AG10803 (cell line): Measurements from ENCODE around the gene TYW5.

Experiments
- DNase-seq: peaks from one replicate; pipeline ENCODE4 v3.0.0; 2010; ENCODE audit warnings: low read depth
- H3K4me3 ChIP-seq: 2 replicates; pipeline ENCODE4 v1.5.1; 2011; ENCODE audit warnings: mild to moderate bottlenecking, low read length, control low read depth
- TF ChIP-seq, protein P1 (sequence below): conservative IDR thresholded peaks from 2 replicates; pipeline ENCODE4 v1.5.1; 2011; ENCODE audit warnings: mild to moderate bottlenecking, low read length, control low read depth, inconsistent platforms

TYW5 gene

DNA sequence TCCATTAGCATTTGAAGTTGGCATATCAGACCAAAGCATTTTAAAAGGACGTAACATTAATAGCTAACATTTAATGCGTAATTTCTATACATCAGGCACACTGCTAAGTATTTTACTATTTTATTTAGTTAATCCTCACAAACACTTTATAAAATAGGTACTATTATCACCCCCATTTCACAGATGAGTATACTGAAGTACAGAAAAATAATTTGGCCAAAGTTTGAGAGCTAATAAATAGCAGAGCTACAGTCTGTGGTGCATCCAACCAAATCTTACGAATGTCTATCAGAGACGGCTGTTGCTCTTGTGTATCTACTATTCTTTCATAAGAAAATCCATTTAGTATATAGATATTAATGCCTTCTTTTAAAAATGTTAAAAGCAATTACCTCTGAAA lies 11.9 kb downstream of the TYW5 start:
- no peak for DNase-seq
- TF ChIP-seq, protein P1, sequence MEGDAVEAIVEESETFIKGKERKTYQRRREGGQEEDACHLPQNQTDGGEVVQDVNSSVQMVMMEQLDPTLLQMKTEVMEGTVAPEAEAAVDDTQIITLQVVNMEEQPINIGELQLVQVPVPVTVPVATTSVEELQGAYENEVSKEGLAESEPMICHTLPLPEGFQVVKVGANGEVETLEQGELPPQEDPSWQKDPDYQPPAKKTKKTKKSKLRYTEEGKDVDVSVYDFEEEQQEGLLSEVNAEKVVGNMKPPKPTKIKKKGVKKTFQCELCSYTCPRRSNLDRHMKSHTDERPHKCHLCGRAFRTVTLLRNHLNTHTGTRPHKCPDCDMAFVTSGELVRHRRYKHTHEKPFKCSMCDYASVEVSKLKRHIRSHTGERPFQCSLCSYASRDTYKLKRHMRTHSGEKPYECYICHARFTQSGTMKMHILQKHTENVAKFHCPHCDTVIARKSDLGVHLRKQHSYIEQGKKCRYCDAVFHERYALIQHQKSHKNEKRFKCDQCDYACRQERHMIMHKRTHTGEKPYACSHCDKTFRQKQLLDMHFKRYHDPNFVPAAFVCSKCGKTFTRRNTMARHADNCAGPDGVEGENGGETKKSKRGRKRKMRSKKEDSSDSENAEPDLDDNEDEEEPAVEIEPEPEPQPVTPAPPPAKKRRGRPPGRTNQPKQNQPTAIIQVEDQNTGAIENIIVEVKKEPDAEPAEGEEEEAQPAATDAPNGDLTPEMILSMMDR, result no peak
- no peak overlapping the region for H3K4me3 ChIP-seq

DNA sequence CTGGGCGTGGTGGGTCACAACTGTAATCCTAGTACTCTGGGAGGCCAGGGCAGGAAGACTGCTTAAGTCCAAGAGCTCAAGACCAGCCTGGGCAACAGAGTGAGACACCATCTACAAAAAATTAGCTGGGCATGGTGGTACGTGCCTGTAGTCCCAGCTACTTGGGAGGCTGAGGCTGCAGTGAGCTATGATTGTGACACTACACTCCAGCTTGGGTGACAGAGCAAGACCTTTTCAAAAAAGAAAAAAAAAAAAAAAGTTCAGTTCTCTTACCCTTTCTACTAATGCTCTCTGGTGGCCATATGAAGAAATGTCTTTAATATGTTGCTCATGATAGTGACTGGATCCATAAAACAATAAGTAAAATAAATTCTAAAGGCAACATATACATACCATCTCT lies 14.9 kb downstream of the TYW5 start:
- peak; percentile 37 for DNase-seq
- TF ChIP-seq, protein P1, result peak; percentile 40

DNA sequence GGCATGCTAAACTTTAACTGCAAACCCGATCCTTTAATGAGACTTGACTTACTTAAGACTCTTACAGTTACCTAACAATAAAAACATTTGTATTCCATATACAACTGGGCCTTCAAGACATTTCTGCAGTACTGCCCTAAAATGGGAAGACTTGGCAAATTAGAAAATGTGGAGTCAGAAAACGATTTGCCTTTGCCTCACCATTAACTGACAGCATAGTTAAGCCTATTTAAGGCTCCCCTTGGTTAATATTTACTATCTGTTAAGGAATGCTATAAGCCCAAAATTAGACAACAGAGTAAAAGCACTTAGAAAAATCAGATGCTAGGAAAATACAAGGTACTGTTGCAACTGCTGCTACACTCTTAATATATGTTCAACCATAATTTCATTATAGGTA lies 18.7 kb downstream of the TYW5 start:
- DNase-seq, result no peak
- TF ChIP-seq, protein P1, result no peak
- H3K4me3 ChIP-seq, result no peak overlapping the region

More for the DNA sequence above, 14.9 kb downstream of the TYW5 start:
- no peak overlapping the region for H3K4me3 ChIP-seq

DNA sequence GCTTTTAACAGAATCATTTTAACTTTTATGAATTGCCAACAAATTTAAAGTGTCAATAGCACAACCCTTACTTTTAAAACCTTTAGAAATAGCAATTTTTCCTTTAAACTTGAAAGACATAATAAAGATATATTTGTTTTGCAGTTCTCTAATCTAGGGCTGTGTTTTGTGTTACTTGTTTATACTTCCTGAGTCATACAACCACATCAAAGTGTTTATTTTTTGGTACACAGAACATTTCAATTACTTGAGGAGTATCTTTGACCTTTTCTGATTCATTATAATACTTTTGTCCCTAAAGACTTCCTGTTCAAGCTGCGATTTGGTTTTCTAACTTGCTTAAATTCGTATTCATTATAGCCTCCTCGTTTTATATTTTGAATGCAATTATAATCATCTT lies 21.8 kb downstream of the TYW5 start:
- H3K4me3 ChIP-seq, result no peak overlapping the region
- no peak for DNase-seq
- TF ChIP-seq, protein P1, result no peak

DNA sequence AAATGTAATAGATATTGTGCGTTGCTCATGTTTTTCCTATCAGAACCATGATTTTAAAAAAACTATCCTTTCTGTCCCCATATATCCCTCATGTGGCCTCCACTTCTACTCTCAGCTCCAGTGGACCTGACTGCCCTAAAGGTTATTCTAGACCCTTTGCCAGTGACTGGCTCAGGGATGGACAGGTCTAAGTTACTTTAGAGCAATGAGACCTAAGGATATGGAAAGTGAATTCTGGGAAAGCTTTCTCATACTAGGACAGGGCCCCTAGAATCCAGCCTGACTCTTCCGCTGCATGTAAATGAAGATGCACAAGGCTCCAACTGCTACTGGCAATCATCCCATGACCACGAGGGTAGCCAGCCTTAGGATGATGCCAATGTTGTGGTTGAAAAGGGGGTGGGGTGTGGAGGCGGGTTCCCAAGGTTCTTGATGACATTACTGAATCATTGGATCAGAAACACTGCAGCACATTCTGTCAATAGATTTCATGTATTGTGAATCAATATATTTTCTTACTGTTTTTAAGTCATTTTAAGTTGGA lies 22.9 kb downstream of the TYW5 start:
- TF ChIP-seq, protein P1, result no peak
- DNase-seq, result peak; percentile 4
- no peak overlapping the region for H3K4me3 ChIP-seq

DNA sequence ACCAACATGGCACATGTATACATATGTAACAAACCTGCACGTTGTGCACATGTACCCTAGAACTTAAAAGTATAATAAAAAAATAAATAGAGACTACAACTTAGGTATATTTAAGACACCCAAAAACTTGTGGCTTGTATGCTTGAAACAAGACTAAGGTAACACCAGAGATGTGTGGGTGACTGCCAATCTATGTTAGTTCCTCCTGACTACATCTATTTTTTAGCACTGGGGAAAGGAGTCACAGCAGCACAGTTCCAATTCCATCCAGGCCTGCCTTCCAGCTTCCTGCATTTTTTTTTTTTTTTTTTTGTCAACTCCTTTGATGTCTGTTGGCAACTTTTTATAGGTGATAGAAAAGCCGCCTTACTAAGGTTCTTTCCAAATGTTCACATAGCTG lies 26.0 kb downstream of the TYW5 start:
- H3K4me3 ChIP-seq, result no peak overlapping the region
- TF ChIP-seq, protein P1, result no peak
- no peak for DNase-seq

DNA sequence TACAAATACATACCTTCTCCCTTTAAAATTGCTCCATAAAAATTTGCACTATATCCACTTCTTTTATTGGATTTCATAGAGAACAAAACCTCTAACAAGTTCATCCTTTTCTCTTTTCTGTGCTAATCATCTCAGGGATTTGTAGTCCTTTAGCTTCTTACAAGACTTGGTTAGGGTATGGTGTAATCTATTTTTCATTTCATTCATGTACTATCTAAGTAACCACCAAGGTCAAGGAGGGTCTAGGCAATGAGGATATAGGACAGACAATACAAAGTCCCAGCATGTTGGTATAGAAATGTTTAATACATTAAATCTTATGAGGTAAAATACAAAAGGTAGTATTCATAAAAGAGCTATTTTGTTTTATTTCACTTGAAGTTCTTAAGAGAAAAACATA lies 26.7 kb downstream of the TYW5 start:
- no peak for DNase-seq
- H3K4me3 ChIP-seq, result no peak overlapping the region
- TF ChIP-seq, protein P1, result no peak
